CD4-positive, alpha-beta T cell treated with Interleukin-21 for 1 hour (primary cell): ENCODE measurements around the gene STAU1.
A peak's percentile ranks its signal among the peaks of the same experiment; 100 is the strongest.
"Not testable (repeated sequence)": the region's sequence is repeated elsewhere in the genome, so short reads cannot be mapped to it uniquely, and the experiment has no call there.

ENCODE experiments used
- DNase-seq: peaks from one replicate; pipeline ENCODE4 v3.0.0-alpha.2; 2020

The STAU1 gene

DNA sequence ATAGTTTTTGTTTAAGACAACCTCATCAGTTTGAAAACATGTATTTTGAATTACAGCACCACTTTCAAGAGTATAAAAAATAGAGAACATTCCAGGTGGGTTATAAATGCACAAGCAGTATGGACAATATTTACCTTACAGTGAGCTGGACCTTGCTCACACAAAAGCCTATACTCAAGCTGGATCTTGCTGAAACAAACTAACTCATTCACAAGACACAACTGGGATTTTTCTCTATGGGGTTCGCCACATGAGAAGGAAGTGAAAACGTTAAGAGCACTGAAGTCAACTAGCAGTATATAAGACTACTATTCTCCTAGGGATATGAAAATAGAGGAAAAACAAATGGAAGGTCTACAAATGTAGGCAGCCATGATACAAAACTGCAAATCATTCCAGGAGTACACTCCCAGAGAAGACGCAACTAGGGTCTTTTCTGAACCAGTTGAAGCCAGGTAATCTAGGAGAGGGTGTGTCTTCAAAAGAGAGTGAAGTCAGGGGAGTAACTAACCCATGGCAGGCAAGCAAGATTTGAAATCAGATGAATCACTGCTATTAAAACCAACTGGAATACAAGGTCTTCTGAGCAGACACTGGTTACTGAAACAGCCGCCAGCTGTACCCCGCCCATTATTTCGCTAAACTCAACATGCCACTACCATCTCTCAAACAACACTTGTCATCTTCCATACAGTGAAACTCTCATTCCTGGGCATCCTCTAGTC is 26.5 kb downstream of the STAU1 start:
- no peak for DNase-seq

DNA sequence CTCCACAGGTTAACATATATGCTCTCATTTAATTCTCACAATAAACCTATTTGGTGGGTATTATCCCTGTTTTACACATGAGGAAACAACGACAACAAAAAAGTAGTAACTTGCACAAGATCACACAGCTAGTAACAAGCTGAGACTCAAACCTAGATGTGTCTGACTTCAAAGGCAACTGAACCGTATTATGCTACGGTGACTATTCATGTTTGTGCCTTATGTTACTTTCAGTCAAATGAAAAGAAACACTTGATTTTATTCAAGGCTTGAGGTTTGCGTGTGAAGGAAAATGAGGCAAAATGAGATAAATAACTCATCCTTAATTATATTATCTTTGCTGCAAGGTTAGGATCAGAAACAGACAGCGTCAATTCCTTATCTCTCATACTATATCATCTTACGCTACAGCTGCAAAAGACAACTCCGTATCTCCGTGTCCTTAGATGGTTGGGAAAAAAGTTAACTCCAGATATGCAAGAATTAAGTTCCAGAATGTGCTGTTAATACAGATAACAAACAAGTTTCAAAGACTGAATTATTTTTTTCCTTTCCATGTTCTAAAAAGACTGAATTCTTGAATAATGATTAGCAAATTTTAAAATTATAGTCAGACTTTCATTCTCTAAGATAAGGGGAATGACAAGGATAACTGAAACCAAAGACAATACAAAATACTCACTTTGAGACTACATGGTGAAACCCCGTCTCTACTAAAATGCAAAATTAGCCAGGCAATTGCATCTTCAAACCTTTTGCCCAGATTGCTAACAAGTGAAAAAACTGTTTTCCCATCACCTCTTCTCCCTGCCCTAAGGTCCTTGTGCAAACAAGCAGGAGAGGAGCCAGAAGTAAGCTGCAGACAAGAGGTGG is 27.8 kb downstream of the STAU1 start:
- no peak for DNase-seq

DNA sequence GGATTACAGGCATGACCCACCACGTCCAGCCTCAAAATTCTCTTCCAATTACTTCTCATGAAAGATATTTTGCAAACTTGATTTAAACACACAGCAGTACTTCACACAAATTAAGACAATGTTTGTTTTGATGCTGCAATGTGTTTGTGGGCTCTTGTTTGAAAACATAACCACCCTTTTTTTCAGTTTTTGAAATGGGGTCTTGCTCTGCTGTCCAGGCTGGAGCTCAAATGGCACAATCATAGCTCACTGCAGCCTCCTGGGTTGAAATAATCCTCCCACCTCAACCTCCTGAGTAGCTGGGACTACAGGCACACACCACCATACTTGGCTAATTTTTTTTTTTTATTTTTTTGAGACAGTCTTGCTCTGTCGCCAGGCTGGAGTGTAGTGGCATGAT is 31.0 kb downstream of the STAU1 start:
- DNase-seq = no peak

GRCh38 chr20:49156481-49156880 is 31.7 kb downstream of the STAU1 start:
- DNase-seq = no peak

DNA sequence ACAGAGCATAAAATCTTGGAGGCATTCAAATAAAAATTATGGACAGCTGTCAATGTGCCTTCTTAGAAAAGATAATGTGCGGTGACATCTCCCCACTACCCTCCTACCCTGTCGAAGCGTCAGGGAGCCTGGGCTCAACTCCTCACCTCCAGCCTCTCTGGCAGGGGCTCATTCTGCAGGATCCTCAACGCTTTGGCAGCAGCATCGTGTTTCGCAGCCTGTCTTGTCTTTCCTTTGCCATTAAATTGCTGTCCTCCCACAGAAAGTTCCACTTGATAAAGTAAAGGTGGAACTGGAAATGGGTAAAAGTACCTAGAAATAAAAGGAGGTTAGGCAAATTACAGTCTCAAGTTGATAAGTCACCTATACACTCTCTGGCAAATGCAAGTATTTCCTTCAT is 36.7 kb downstream of the STAU1 start:
- no peak for DNase-seq

GRCh38 chr20:49149281-49150045 is 38.7 kb downstream of the STAU1 start:
- no peak for DNase-seq

DNA sequence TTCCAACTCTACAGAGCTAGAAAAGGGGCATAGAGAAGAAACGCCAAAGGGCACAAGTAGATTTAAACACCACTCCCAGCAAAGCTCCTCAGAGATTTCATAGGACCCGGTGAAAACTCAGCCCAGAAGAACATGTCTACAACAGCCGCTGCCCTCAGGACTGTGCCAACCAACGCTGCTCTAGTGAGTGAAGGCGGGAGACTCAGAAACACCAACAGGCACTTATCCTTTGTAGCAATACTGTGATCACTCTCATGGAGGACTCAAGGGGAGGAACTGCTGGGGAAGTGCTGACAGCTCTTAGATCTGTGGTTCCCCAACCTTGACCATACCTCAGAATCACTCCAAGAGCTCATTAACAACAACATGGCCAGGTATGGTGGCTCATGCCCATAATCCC is 39.5 kb downstream of the STAU1 start:
- DNase-seq = no peak

- DNase-seq = no peak
Measured at GRCh38 chr20:49147296-49147695, 40.8 kb downstream of the STAU1 start.

GRCh38 chr20:49146442-49147225 is 41.5 kb downstream of the STAU1 start:
- DNase-seq = no peak

- DNase-seq = no peak
Measured at GRCh38 chr20:49140834-49141233, 47.3 kb downstream of the STAU1 start.

- DNase-seq = no peak
Measured at GRCh38 chr20:49140411-49140810, 47.7 kb downstream of the STAU1 start.

DNA sequence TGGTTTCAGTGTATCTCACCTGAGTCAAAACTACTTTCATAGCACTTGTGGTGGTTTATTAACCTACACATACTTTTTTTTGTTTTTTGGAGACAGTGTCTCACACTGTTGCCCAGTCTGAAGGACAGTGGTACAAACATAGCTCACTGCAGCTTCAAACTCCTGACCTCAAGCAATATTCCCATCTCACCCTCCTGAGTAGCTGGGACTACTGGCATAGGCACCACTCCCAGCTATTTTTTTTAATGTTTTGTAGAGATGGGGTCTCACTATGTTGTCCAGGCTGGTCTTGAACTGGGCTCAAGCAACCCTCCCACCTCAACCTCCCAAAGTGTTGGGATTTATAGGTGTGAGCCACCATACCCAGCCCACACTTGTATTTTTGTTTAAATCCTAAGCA is 49.7 kb downstream of the STAU1 start:
- no peak for DNase-seq

- no peak for DNase-seq
Measured at GRCh38 chr20:49136817-49137571, 51.1 kb downstream of the STAU1 start.

GRCh38 chr20:49134797-49135196 is 53.3 kb downstream of the STAU1 start:
- DNase-seq = not testable (repeated sequence)

DNA sequence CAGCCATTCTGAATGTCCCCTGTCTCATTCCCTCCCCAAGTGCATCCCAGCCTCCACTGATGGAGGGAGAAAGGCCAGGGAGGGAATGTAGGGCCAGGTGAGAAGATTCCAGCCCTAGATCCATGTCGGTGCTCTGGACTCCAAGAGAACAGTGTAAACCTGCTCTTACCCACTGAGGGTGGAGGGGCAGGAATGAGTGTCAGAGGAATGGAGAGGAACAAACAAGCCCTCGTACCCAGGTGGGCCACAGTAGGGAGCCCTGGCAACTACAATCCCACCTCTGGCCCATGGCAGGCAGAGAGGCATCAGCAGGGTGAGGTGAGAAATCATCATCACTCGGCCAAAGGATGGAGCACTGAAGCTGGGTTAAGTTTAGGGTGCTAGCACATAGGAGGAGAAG is 54.6 kb downstream of the STAU1 start:
- DNase-seq = no peak

DNA sequence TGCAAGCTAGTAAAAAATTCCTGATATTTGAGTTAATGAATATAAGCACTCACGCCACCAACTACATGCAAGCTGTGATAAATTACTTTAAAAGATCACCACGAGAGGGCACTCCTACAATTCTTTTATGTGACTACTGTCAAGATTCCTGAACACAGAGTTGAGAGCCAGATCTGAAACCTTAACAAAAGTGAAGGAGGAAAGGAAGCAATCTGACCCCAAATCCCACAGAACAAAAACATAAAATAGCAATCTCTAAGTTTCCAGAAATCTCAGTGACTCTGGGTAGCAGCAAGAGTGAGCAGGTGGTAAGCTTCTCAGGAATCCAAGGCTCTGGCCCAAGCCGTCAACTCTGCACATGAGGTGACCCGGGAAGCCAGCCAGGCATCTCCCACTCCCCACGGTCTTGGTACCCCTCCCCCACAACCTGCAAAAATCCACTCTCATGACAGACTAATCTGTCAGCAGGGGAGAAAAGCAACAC is 55.1 kb downstream of the STAU1 start:
- DNase-seq = peak; percentile 71

DNA sequence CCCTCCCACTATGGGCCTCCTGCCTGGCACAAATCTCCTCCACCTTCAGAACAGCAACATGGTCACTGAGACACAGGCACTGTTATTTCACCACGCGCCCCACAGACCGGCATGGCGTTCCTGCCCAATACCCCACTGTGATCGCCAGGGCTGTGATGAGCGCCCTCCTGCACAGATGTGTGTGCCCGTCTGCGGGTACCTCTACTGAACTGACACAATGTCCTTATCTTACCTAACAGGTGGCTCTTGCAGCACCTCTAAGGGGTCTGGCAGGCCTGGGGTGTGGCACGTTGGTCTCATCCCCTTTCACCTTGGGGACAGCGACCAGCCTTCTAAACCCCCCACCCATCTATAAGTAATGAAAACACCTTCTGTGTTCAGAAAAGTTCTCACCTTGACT is 64.2 kb downstream of the STAU1 start:
- no peak for DNase-seq

- no peak for DNase-seq
Measured at GRCh38 chr20:49122920-49123319, 65.2 kb downstream of the STAU1 start.

DNA sequence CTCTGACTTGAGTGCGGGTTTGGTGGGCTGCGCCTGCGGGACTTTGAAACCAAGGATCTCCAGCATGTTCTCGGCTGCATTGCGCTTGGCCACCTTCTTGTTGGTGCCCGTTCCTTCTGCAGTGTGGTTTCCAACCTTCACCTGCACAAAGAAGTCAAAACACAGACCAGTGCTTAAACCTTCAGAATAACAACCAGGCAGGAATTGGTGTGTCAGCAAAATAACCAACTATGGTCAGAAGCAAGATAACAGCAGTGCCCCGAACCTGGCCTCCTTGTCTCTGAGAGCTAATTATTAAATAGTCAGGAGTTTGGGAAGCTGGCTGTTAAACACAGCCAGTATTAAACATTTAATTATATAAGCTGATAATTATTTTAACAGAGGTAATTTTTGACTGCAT is 68.1 kb downstream of the STAU1 start:
- no peak for DNase-seq

GRCh38 chr20:49118307-49118706 is 69.8 kb downstream of the STAU1 start:
- no peak for DNase-seq

GRCh38 chr20:49115564-49115963 is 72.6 kb downstream of the STAU1 start:
- no peak for DNase-seq
